Activated CD4-positive, CD25-positive, alpha-beta regulatory T cell treated with anti-CD3 and anti-CD28 coated beads, Interleukin-2, amount 50 U/mL, for 24 hours (primary cell): ENCODE data around the gene MEF2B.
"Not testable (repeated sequence)": the region's sequence is repeated elsewhere in the genome, so short reads cannot be mapped to it uniquely, and the experiment has no call there.

Experiments
- ATAC-seq, 2 donors: fragments of 150-1000 bp; cut with Tn5 transposase; one replicate each; pipeline ENCODE4 v1.10.0; 2021; ENCODE audit warnings: mild to moderate bottlenecking in 1 of 2, moderate library complexity in 1 of 2

Gene MEF2B

GRCh38 chr19:19192910-19193423 is 22.9 kb upstream of the MEF2B start:
- no peak for ATAC-seq

- peak; percentile 87 to 94 for ATAC-seq
Measured at GRCh38 chr19:19192078-19192882, 22.2 kb upstream of the MEF2B start, which contains the start of the genes BORCS8 and RFXANK. TSS of gene BORCS8 (minus strand) at chr19:19192152. CDS start at chr19:19192117, 35 bp downstream. TSS of gene RFXANK (plus strand) at chr19:19192258. CDS start at chr19:19193947, 1,689 bp downstream.

GRCh38 chr19:19191768-19192077 is 21.7 kb upstream of the MEF2B start:
- ATAC-seq = no peak

- no peak for ATAC-seq
Measured at GRCh38 chr19:19186742-19187141, 16.7 kb upstream of the MEF2B start.

GRCh38 chr19:19185853-19186740 is 16.0 kb upstream of the MEF2B start:
- ATAC-seq = peak; percentile 76 to 94

GRCh38 chr19:19181488-19181998 is 11.5 kb upstream of the MEF2B start:
- no peak for ATAC-seq

GRCh38 chr19:19179548-19180441 is 9.7 kb upstream of the MEF2B start:
- ATAC-seq = no peak

- no peak for ATAC-seq
Measured at GRCh38 chr19:19176950-19177349, 6.9 kb upstream of the MEF2B start.

- not testable (repeated sequence) for ATAC-seq
Measured at GRCh38 chr19:19173243-19173642, 3.2 kb upstream of the MEF2B start.

GRCh38 chr19:19171821-19172532 is 1.9 kb upstream of the MEF2B start:
- no peak for ATAC-seq

GRCh38 chr19:19170873-19171672 is 1.0 kb upstream of the MEF2B start:
- no peak for ATAC-seq

GRCh38 chr19:19169236-19170052 is 619 bp downstream of the MEF2B start:
- no peak for ATAC-seq

- ATAC-seq = no peak
Measured at GRCh38 chr19:19167612-19168011, 2.5 kb downstream of the MEF2B start.

GRCh38 chr19:19165396-19165795 is 4.7 kb downstream of the MEF2B start:
- ATAC-seq = no peak

- no peak for ATAC-seq
Measured at GRCh38 chr19:19162495-19162894, 7.6 kb downstream of the MEF2B start.

- ATAC-seq = no peak
Measured at GRCh38 chr19:19160461-19161035, 9.5 kb downstream of the MEF2B start.

- no peak for ATAC-seq
Measured at GRCh38 chr19:19159534-19159933, 10.5 kb downstream of the MEF2B start.

GRCh38 chr19:19157808-19158207 is 12.3 kb downstream of the MEF2B start:
- ATAC-seq = no peak

- ATAC-seq = no peak
Measured at GRCh38 chr19:19155495-19156219, 14.4 kb downstream of the MEF2B start.
